IMR-90 (cell line): ENCODE measurements around the gene PRKAR1A. TPM values are rescaled to one million over a fixed set of nuclear protein-coding genes. Genes with fewer than 3 reads are reported as not detected.

Experiments
- ATAC-seq: fragments of 200-7000 bp; cut with Tn5 transposase; 2 replicates; pipeline ENCODE4 v1.9.1; 2020; ENCODE audit warnings: low read depth, mild to moderate bottlenecking, moderate library complexity
- BruUV-seq: library from RNA; stranded (reverse); fragments of 400-500 nt; replicated peaks from 2 replicates; lab custom pipeline; 2021; lab: Mats Ljungman, UMichigan
- CTCF ChIA-PET: fragments of 300-600 bp; formaldehyde crosslinking; extraction: SDS; loops from one replicate; lab custom pipeline; 2021; ENCODE audit warnings: antibody characterized with exemption; lab: Yijun Ruan, JAX
- POLR2A ChIA-PET: fragments of 300-600 bp; sonication (Branson Sonifier 250); formaldehyde crosslinking; loops from one replicate; lab custom pipeline; 2022; ENCODE audit warnings: antibody characterized with exemption; ENCODE audit not compliant: unreplicated experiment; lab: Charles Lee
- DNase-seq: peaks from one replicate; pipeline ENCODE4 v3.0.0; 2013
- H2AFZ ChIP-seq: replicated peaks from 2 replicates; pipeline ENCODE3; 2013; ENCODE audit warnings: low read length, mild to moderate bottlenecking; ENCODE audit not compliant: poor library complexity
- H2AK5ac ChIP-seq: 2 replicates; pipeline ENCODE4 v1.6.1; 2013; ENCODE audit warnings: low read depth, low read length, inconsistent platforms
- H2AK9ac ChIP-seq: replicated peaks from 2 replicates; pipeline ENCODE3; 2013; ENCODE audit warnings: mild to moderate bottlenecking, low read depth, low read length, moderate library complexity; ENCODE audit not compliant: poor library complexity
- H2BK120ac ChIP-seq: 2 replicates; pipeline ENCODE4 v1.6.1; 2013; ENCODE audit warnings: low read depth, low read length, inconsistent platforms
- H2BK15ac ChIP-seq: 3 replicates; pipeline ENCODE4 v1.6.1; 2013; ENCODE audit warnings: low read depth, low read length, inconsistent platforms
- H2BK20ac ChIP-seq: 2 replicates; pipeline ENCODE4 v1.6.1; 2013; ENCODE audit warnings: low read depth, mild to moderate bottlenecking, inconsistent platforms, low read length, moderate library complexity
- H2BK5ac ChIP-seq: 2 replicates; pipeline ENCODE4 v1.6.1; 2013; ENCODE audit warnings: mild to moderate bottlenecking, low read depth, low read length, inconsistent platforms; ENCODE audit not compliant: poor library complexity, severe bottlenecking
- H3K14ac ChIP-seq: replicated peaks from 2 replicates; pipeline ENCODE4 v1.6.1; 2013; ENCODE audit warnings: low read depth, low read length, inconsistent platforms
- H3K18ac ChIP-seq: 2 replicates; pipeline ENCODE4 v1.6.1; 2013; ENCODE audit warnings: low read depth, low read length, control low read depth
- H3K23ac ChIP-seq: 2 replicates; pipeline ENCODE4 v1.6.1; 2013; ENCODE audit warnings: low read depth, low read length, inconsistent platforms
- H3K27ac ChIP-seq: 2 replicates; pipeline ENCODE4 v1.5.1; 2013; ENCODE audit warnings: mild to moderate bottlenecking, control low read depth, low read length; ENCODE audit not compliant: insufficient read depth
- H3K27me3 ChIP-seq: 2 replicates; pipeline ENCODE4 v1.6.1; 2013; ENCODE audit warnings: low read length; ENCODE audit not compliant: control insufficient read depth, insufficient read depth
- H3K36me3 ChIP-seq: 2 replicates; pipeline ENCODE4 v1.6.1; 2013; ENCODE audit warnings: low read length, mixed read lengths; ENCODE audit not compliant: control insufficient read depth, insufficient read depth
- H3K4ac ChIP-seq: 2 replicates; pipeline ENCODE4 v1.6.1; 2013; ENCODE audit warnings: low read depth, low read length, inconsistent platforms
- H3K4me1 ChIP-seq: 2 replicates; pipeline ENCODE4 v1.6.1; 2013; ENCODE audit warnings: low read length, mixed read lengths; ENCODE audit not compliant: control insufficient read depth, insufficient read depth
- H3K4me2 ChIP-seq: 2 replicates; pipeline ENCODE4 v1.6.1; 2013; ENCODE audit warnings: low read depth, mild to moderate bottlenecking, control low read depth, low read length, moderate library complexity
- H3K4me3 ChIP-seq: 2 replicates; pipeline ENCODE4 v1.5.1; 2013; ENCODE audit warnings: low read depth, mild to moderate bottlenecking, control low read depth, low read length, moderate library complexity; ENCODE audit not compliant: insufficient read depth
- H3K56ac ChIP-seq: 2 replicates; pipeline ENCODE4 v1.6.1; 2013; ENCODE audit warnings: low read length, inconsistent platforms; ENCODE audit not compliant: insufficient read depth; ENCODE audit errors: extremely low read depth
- H3K79me1 ChIP-seq, 2 experiments: 2 replicates each; pipeline ENCODE4 v1.6.1; 2013; ENCODE audit warnings: low read length in 2 of 2, inconsistent platforms in 1 of 2, low read depth in 1 of 2
- H3K9ac ChIP-seq: 2 replicates; pipeline ENCODE4 v1.6.1; 2013; ENCODE audit warnings: low read depth, low read length, control low read depth
- H3K9me1 ChIP-seq: 2 replicates; pipeline ENCODE4 v1.6.1; 2013; ENCODE audit warnings: low read length, inconsistent platforms; ENCODE audit not compliant: insufficient read depth
- H3K9me3 ChIP-seq: 2 replicates; pipeline ENCODE4 v1.6.1; 2013; ENCODE audit warnings: low read length; ENCODE audit not compliant: control insufficient read depth, insufficient read depth
- H4K20me1 ChIP-seq: 2 replicates; pipeline ENCODE4 v1.6.1; 2013; ENCODE audit warnings: low read length, inconsistent platforms; ENCODE audit not compliant: insufficient read depth
- H4K5ac ChIP-seq: 2 replicates; pipeline ENCODE4 v1.6.1; 2013; ENCODE audit warnings: mild to moderate bottlenecking, low read depth, low read length, control low read depth
- H4K8ac ChIP-seq, 2 experiments: 2 replicates each; pipeline ENCODE4 v1.6.1; 2013; ENCODE audit warnings: low read depth in 2 of 2, low read length in 2 of 2, control low read depth in 1 of 2, inconsistent platforms in 1 of 2
- H4K91ac ChIP-seq: 2 replicates; pipeline ENCODE4 v1.6.1; 2013; ENCODE audit warnings: low read depth, low read length, inconsistent platforms; ENCODE audit not compliant: insufficient read depth
- BHLHE40 ChIP-seq: fragments of 150-350 bp; IDR thresholded peaks from 2 replicates; pipeline ENCODE4 v1.6.1; 2016; ENCODE audit warnings: mild to moderate bottlenecking, low read depth, low read length
- CEBPB ChIP-seq: IDR thresholded peaks from 2 replicates; pipeline ENCODE4 v1.6.1; 2012; ENCODE audit warnings: low read depth, low read length, improper control_type of control experiment
- CHD1 ChIP-seq: IDR thresholded peaks from 2 replicates; pipeline ENCODE4 v1.6.1; 2012; ENCODE audit warnings: low read depth, low read length, improper control_type of control experiment
- FOS ChIP-seq: fragments of 150-350 bp; IDR thresholded peaks from 2 replicates; pipeline ENCODE4 v1.6.1; 2016; ENCODE audit warnings: low read depth, low read length
- MAFK ChIP-seq: IDR thresholded peaks from 2 replicates; pipeline ENCODE4 v1.6.1; 2012; ENCODE audit warnings: low read depth, low read length, improper control_type of control experiment
- MAZ ChIP-seq: IDR thresholded peaks from 2 replicates; pipeline ENCODE4 v1.6.1; 2012; ENCODE audit warnings: low read depth, mild to moderate bottlenecking, low read length, improper control_type of control experiment, moderate library complexity, borderline replicate concordance
- MXI1 ChIP-seq: IDR thresholded peaks from 2 replicates; pipeline ENCODE4 v1.6.1; 2012; ENCODE audit warnings: low read depth, mild to moderate bottlenecking, low read length, moderate library complexity, borderline replicate concordance
- NFE2L2 ChIP-seq: fragments of 150-350 bp; IDR thresholded peaks from 2 replicates; pipeline ENCODE4 v1.6.1; 2016; ENCODE audit warnings: low read depth, mild to moderate bottlenecking, low read length
- POLR2A ChIP-seq: IDR thresholded peaks from 2 replicates; pipeline ENCODE4 v1.6.1; 2012; ENCODE audit warnings: mild to moderate bottlenecking, low read depth, low read length
- RAD21 ChIP-seq: IDR thresholded peaks from 2 replicates; pipeline ENCODE4 v1.6.1; 2012; ENCODE audit warnings: low read length, improper control_type of control experiment
- RCOR1 ChIP-seq: IDR thresholded peaks from 2 replicates; pipeline ENCODE4 v1.6.1; 2012; ENCODE audit warnings: mild to moderate bottlenecking, low read length, improper control_type of control experiment; ENCODE audit not compliant: insufficient replicate concordance
- RFX5 ChIP-seq: IDR thresholded peaks from 2 replicates; pipeline ENCODE4 v1.8.0; 2012; ENCODE audit warnings: low read depth, mild to moderate bottlenecking, low read length, moderate library complexity
- SMC3 ChIP-seq: fragments of 150-350 bp; IDR thresholded peaks from 2 replicates; pipeline ENCODE4 v1.6.1; 2016; ENCODE audit warnings: low read depth, mild to moderate bottlenecking, antibody characterized with exemption, low read length, moderate library complexity
- WGBS, 2 experiments: methylation state at CpG; one replicate each; pipeline versions ENCODE4 v1.1.5 to v1.1.7; 2013; ENCODE audit warnings: missing lambda C conversion rate in 2 of 2; ENCODE audit not compliant: insufficient read length in 1 of 2; ENCODE audit errors: extremely low coverage in 2 of 2; 5-methylcytosine and 5-hydroxymethylcytosine counted together
- dilution Hi-C: fragments of 300-500 bp; cut with HindIII; formaldehyde crosslinking; loops from one replicate; pipeline ENCODE4 v1.14.3; 2018; ENCODE audit warnings: low sequenced_read_pairs; ENCODE audit not compliant: unreplicated experiment
- in situ Hi-C: fragments of 300-500 bp; cut with MboI; formaldehyde crosslinking; loops from 3 replicates; pipeline ENCODE4 v1.14.3; 2019; ENCODE audit warnings: low sequenced_read_pairs, inconsistent platforms, mixed read lengths
- intact Hi-C: fragments of 100-400 bp; cut with micrococcal nuclease; formaldehyde crosslinking; loops from 2 replicates; pipeline ENCODE4 v1.10.0; 2022
- polyA plus RNA-seq, 3 experiments: library from polyadenylated mRNA; depleted of rRNA; stranded (reverse); fragments of >200 nt; gene quantifications; 2 replicates each; pipeline ENCODE4 v1.2.3, GENCODE V29; 2012; ENCODE audit warnings: low replicate concordance in 1 of 3
- total RNA-seq: library from RNA; depleted of rRNA; stranded (reverse); fragments of >200 nt; gene quantifications from 2 replicates; pipeline ENCODE4 v1.2.3, GENCODE V29; 2012
- TF ChIP-seq, protein P1 (sequence below): conservative IDR thresholded peaks from 2 replicates; pipeline ENCODE4 v1.5.1; 2012; ENCODE audit warnings: mild to moderate bottlenecking, low read depth, low read length, improper control_type of control experiment
- TF ChIP-seq, protein P2 (sequence below): fragments of 150-350 bp; IDR thresholded peaks from 2 replicates; pipeline ENCODE4 v1.6.1; 2017; ENCODE audit warnings: mild to moderate bottlenecking, antibody characterized with exemption, low read length, low read depth
- TF ChIP-seq, protein P3 (sequence below): fragments of 150-350 bp; IDR thresholded peaks from 2 replicates; pipeline ENCODE4 v1.6.1; 2016; ENCODE audit warnings: low read depth, mild to moderate bottlenecking, low read length, moderate library complexity, borderline replicate concordance

Gene PRKAR1A
- total and polyA plus RNA-seq, 2 of the 4 experiments (the other 2 are of a cell fraction), result 145 to 256 TPM

GRCh38 chr17:68579194-68579927 is 67.1 kb downstream of the PRKAR1A start:
- no peak overlapping the region for H4K8ac ChIP-seq
- in situ Hi-C loops, result no loop called here
- no peak overlapping the region for H2AK5ac ChIP-seq
- H3K4me1 ChIP-seq, result no peaks in the 10 kb centered on the region
- H4K5ac ChIP-seq, result no peak overlapping the region
- H4K91ac ChIP-seq, result no peak overlapping the region
- H3K9me3 ChIP-seq, result no peaks in the 10 kb centered on the region
- H3K4me3 ChIP-seq, result no peak overlapping the region
- no peak overlapping the region for H2AK9ac ChIP-seq
- no peaks in the 10 kb centered on the region for H3K9me1 ChIP-seq
- no peak overlapping the region for H2AFZ ChIP-seq
- no peak for DNase-seq
- no peak overlapping the region for H3K9ac ChIP-seq
- no TSS peak for BruUV-seq
- no peaks in the 10 kb centered on the region for H3K36me3 ChIP-seq
- H3K27ac ChIP-seq, result no peak overlapping the region
- dilution Hi-C loops, result no loop called here
- H2BK120ac ChIP-seq, result no peak overlapping the region
- H4K20me1 ChIP-seq, result no peaks in the 10 kb centered on the region
- no peak overlapping the region for H3K4ac ChIP-seq
- no peak overlapping the region for H3K4me2 ChIP-seq
- no peak for TF ChIP-seq RCOR1
- TF ChIP-seq CEBPB, result no peak
- no peak for TF ChIP-seq MXI1
- TF ChIP-seq, protein P1, sequence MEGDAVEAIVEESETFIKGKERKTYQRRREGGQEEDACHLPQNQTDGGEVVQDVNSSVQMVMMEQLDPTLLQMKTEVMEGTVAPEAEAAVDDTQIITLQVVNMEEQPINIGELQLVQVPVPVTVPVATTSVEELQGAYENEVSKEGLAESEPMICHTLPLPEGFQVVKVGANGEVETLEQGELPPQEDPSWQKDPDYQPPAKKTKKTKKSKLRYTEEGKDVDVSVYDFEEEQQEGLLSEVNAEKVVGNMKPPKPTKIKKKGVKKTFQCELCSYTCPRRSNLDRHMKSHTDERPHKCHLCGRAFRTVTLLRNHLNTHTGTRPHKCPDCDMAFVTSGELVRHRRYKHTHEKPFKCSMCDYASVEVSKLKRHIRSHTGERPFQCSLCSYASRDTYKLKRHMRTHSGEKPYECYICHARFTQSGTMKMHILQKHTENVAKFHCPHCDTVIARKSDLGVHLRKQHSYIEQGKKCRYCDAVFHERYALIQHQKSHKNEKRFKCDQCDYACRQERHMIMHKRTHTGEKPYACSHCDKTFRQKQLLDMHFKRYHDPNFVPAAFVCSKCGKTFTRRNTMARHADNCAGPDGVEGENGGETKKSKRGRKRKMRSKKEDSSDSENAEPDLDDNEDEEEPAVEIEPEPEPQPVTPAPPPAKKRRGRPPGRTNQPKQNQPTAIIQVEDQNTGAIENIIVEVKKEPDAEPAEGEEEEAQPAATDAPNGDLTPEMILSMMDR, result no peak
- no peak for TF ChIP-seq FOS
- TF ChIP-seq, protein P2, sequence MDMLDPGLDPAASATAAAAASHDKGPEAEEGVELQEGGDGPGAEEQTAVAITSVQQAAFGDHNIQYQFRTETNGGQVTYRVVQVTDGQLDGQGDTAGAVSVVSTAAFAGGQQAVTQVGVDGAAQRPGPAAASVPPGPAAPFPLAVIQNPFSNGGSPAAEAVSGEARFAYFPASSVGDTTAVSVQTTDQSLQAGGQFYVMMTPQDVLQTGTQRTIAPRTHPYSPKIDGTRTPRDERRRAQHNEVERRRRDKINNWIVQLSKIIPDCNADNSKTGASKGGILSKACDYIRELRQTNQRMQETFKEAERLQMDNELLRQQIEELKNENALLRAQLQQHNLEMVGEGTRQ, result no peak
- no peak for TF ChIP-seq CHD1
- TF ChIP-seq BHLHE40, result no peak
- TF ChIP-seq RFX5, result no peak
- no peak for TF ChIP-seq SMC3
- no peak for TF ChIP-seq RAD21
- no peak for TF ChIP-seq NFE2L2
- TF ChIP-seq MAZ, result no peak
- TF ChIP-seq MAFK, result no peak
- TF ChIP-seq, protein P3, sequence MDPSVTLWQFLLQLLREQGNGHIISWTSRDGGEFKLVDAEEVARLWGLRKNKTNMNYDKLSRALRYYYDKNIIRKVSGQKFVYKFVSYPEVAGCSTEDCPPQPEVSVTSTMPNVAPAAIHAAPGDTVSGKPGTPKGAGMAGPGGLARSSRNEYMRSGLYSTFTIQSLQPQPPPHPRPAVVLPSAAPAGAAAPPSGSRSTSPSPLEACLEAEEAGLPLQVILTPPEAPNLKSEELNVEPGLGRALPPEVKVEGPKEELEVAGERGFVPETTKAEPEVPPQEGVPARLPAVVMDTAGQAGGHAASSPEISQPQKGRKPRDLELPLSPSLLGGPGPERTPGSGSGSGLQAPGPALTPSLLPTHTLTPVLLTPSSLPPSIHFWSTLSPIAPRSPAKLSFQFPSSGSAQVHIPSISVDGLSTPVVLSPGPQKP, result no peak
- TF ChIP-seq POLR2A, result no peak
- 0 out of 2 replicates have a peak, but pooled peaks cover 2% of the 10 kb centered on the region for H3K27me3 ChIP-seq
- H3K14ac ChIP-seq, result no peak overlapping the region
- ChIA-PET POLR2A (no interaction called here), CTCF (no interaction called here)
- 20% methylated on average over 1 of the region's 8 CpGs; no CpG with 5 or more reads in 1 of the 2 experiments for WGBS, 2 experiments
- no peak overlapping the region for H3K56ac ChIP-seq
- H2BK20ac ChIP-seq, result no peak overlapping the region
- no peak overlapping the region for H2BK5ac ChIP-seq
- intact Hi-C loops, result no loop called here
- no peak overlapping the region for H2BK15ac ChIP-seq
- H3K23ac ChIP-seq, result no peak overlapping the region
- H3K18ac ChIP-seq, result no peak overlapping the region; the same call in 1 of the 2 replicates
- H3K79me1 ChIP-seq, result no peaks in the 10 kb centered on the region
- ATAC-seq, result no peak
